GM18520 (cell line): ENCODE data around the gene PRRC2C.
"Not testable (repeated sequence)": the region's sequence is repeated elsewhere in the genome, so short reads cannot be mapped to it uniquely, and the experiment has no call there.

Source experiments
- ATAC-seq: cut with Tn5 transposase; IDR thresholded peaks from one replicate; pipeline ENCODE4 v1.9.1; 2021; ENCODE audit not compliant: unreplicated experiment

The PRRC2C gene

GRCh38 chr1:171500304-171500703 lies 15.0 kb downstream of the PRRC2C start:
- no peak for ATAC-seq

GRCh38 chr1:171500803-171501202 lies 15.5 kb downstream of the PRRC2C start:
- no peak for ATAC-seq

GRCh38 chr1:171501305-171502024 lies 16.1 kb downstream of the PRRC2C start:
- peak; percentile 86 for ATAC-seq

GRCh38 chr1:171506525-171507304 lies 21.4 kb downstream of the PRRC2C start:
- no peak for ATAC-seq

GRCh38 chr1:171507435-171507834 lies 22.1 kb downstream of the PRRC2C start:
- no peak for ATAC-seq

- ATAC-seq, result no peak
These were observed 23.9 kb downstream of the PRRC2C start for GRCh38 chr1:171509191-171509590.

- ATAC-seq, result no peak
These were observed 28.4 kb downstream of the PRRC2C start for GRCh38 chr1:171513743-171514142.

- no peak for ATAC-seq
These were observed 30.0 kb downstream of the PRRC2C start for GRCh38 chr1:171515299-171515698.

- no peak for ATAC-seq
These were observed 30.4 kb downstream of the PRRC2C start for GRCh38 chr1:171515741-171516140.

GRCh38 chr1:171521567-171521966 lies 36.2 kb downstream of the PRRC2C start:
- no peak for ATAC-seq

GRCh38 chr1:171530676-171531075 lies 45.3 kb downstream of the PRRC2C start:
- ATAC-seq, result no peak

- ATAC-seq, result no peak
These were observed 47.2 kb downstream of the PRRC2C start for GRCh38 chr1:171532520-171532919.

GRCh38 chr1:171545523-171545922 lies 60.2 kb downstream of the PRRC2C start:
- no peak for ATAC-seq

GRCh38 chr1:171550050-171550449 lies 64.7 kb downstream of the PRRC2C start:
- ATAC-seq, result no peak

GRCh38 chr1:171550598-171551100 lies 65.3 kb downstream of the PRRC2C start:
- not testable (repeated sequence) for ATAC-seq

GRCh38 chr1:171553960-171554359 lies 68.6 kb downstream of the PRRC2C start:
- not testable (repeated sequence) for ATAC-seq

- no peak for ATAC-seq
These were observed 78.3 kb downstream of the PRRC2C start for GRCh38 chr1:171563675-171564074.

- ATAC-seq, result no peak
These were observed 81.1 kb downstream of the PRRC2C start for GRCh38 chr1:171566467-171566866.

GRCh38 chr1:171570295-171570694 lies 85.0 kb downstream of the PRRC2C start:
- ATAC-seq, result no peak

- ATAC-seq, result no peak
These were observed 90.8 kb downstream of the PRRC2C start for GRCh38 chr1:171576144-171576543.

- no peak for ATAC-seq
These were observed 95.9 kb downstream of the PRRC2C start for GRCh38 chr1:171581226-171581625.

- no peak for ATAC-seq
These were observed 96.4 kb downstream of the PRRC2C start for GRCh38 chr1:171581766-171582165.
